ENCODE data around the gene UGDH. TPM values are rescaled to one million over a fixed set of nuclear protein-coding genes. Genes with fewer than 3 reads are reported as not detected.
"Not testable (repeated sequence)": the region's sequence is repeated elsewhere in the genome, so short reads cannot be mapped to it uniquely, and the experiment has no call there.

The UGDH gene
- total RNA-seq, 2 experiments from 2014 or later: 28.7 to 32.9 TPM

GRCh38 chr4:39480251-39480650, 47.0 kb downstream of the UGDH start:
- no peak for DNase-seq
- Mint-ChIP-seq H3K9me3 (no peaks in the 10 kb centered on the region), H3K4me3 (no peak overlapping the region), H3K27ac (no peak overlapping the region), H3K27me3 (no peaks in the 10 kb centered on the region), H3K36me3 (peaks cover 10% of the 10 kb centered on the region), H3K4me1 (ENCODE audit: low read depth) (no peaks in the 10 kb centered on the region)
- CTCF ChIA-PET: interaction anchor here (1.9 to 3.0 kb wide), 2 partner anchors 11 kb away, joined by 5 to 10 read pairs; no protein-coding TSS in a partner anchor
- intact Hi-C loops (cut with micrococcal nuclease): no loop called here
- POLR2A ChIA-PET: no interaction called here

GRCh38 chr4:39476187-39476895, 50.9 kb downstream of the UGDH start:
- no peaks in the 10 kb centered on the region for H3K27me3 Mint-ChIP-seq

GRCh38 chr4:39472396-39472795, 54.8 kb downstream of the UGDH start:
- Mint-ChIP-seq H3K27ac (no peak overlapping the region), H3K36me3 (peaks cover 32% of the 10 kb centered on the region), H3K4me1 (ENCODE audit: low read depth) (peaks cover 9% of the 10 kb centered on the region), H3K9me3 (no peaks in the 10 kb centered on the region), H3K4me3 (no peak overlapping the region), H3K27me3 (no peaks in the 10 kb centered on the region)
- intact Hi-C loops (cut with micrococcal nuclease): no loop called here
- no peak for DNase-seq
- POLR2A ChIA-PET: no interaction called here
- CTCF ChIA-PET: no interaction called here

More at GRCh38 chr4:39476187-39476895, 50.9 kb downstream of the UGDH start:
- DNase-seq: no peak
- no peaks in the 10 kb centered on the region for H3K9me3 Mint-ChIP-seq
- CTCF ChIA-PET: no interaction called here
- H3K36me3 Mint-ChIP-seq: peaks cover 20% of the 10 kb centered on the region
- H3K27ac Mint-ChIP-seq: no peak overlapping the region
- no peak overlapping the region for H3K4me3 Mint-ChIP-seq
- no peaks in the 10 kb centered on the region for H3K4me1 Mint-ChIP-seq (ENCODE audit: low read depth)
- POLR2A ChIA-PET: no interaction called here
- intact Hi-C loops (cut with micrococcal nuclease): no loop called here

GRCh38 chr4:39470402-39470801, 56.8 kb downstream of the UGDH start:
- Mint-ChIP-seq H3K36me3 (peaks cover 27% of the 10 kb centered on the region), H3K4me1 (ENCODE audit: low read depth) (peaks cover 9% of the 10 kb centered on the region), H3K4me3 (no peak overlapping the region), H3K27me3 (no peaks in the 10 kb centered on the region), H3K27ac (no peak overlapping the region), H3K9me3 (no peaks in the 10 kb centered on the region)
- ChIA-PET POLR2A (no interaction called here), CTCF (interaction anchor here (0.7 to 2.8 kb wide), 3 partner anchors 10 to 104 kb away, joined by 3 to 28 read pairs (median 3); partner anchors contain the start of gene RFC1)
- intact Hi-C loops (cut with micrococcal nuclease): no loop called here
- no peak for DNase-seq

GRCh38 chr4:39469429-39470077, 57.7 kb downstream of the UGDH start:
- CTCF ChIA-PET: interaction anchor here (0.5 to 2.8 kb wide), 38 partner anchors 9 to 1375 kb away, joined by 3 to 28 read pairs (median 4); partner anchors contain the start of genes LIAS, PDS5A, RFC1 and RPL9
- Mint-ChIP-seq H3K27ac (no peak overlapping the region), H3K4me1 (ENCODE audit: low read depth) (peaks cover 9% of the 10 kb centered on the region), H3K36me3 (peaks cover 30% of the 10 kb centered on the region), H3K27me3 (no peaks in the 10 kb centered on the region), H3K9me3 (no peaks in the 10 kb centered on the region), H3K4me3 (no peak overlapping the region)
- DNase-seq: peak; percentile 12
- intact Hi-C loops (cut with micrococcal nuclease): loop anchor here (1.0 to 10.0 kb wide), 4 partner anchors 10 to 835 kb away; partner anchors contain the start of gene LIAS
- POLR2A ChIA-PET: interaction anchor here (0.8 to 1.2 kb wide), 2 partner anchors 12 to 19 kb away, joined by 3 read pairs; no protein-coding TSS in a partner anchor

GRCh38 chr4:39467464-39467863, 59.8 kb downstream of the UGDH start:
- Mint-ChIP-seq H3K4me3 (no peak overlapping the region), H3K27ac (no peak overlapping the region), H3K36me3 (peaks cover 33% of the 10 kb centered on the region), H3K27me3 (no peaks in the 10 kb centered on the region), H3K4me1 (ENCODE audit: low read depth) (peaks cover 9% of the 10 kb centered on the region), H3K9me3 (no peaks in the 10 kb centered on the region)
- ChIA-PET CTCF (no interaction called here), POLR2A (no interaction called here)
- no peak for DNase-seq
- intact Hi-C loops (cut with micrococcal nuclease): loop anchor here (10.0 kb wide), 1 partner anchor 837 kb away; no protein-coding TSS in a partner anchor

GRCh38 chr4:39466747-39467146, 60.5 kb downstream of the UGDH start:
- peaks cover 29% of the 10 kb centered on the region for H3K36me3 Mint-ChIP-seq
- no peak overlapping the region for H3K27ac Mint-ChIP-seq
- H3K27me3 Mint-ChIP-seq: no peaks in the 10 kb centered on the region
- no peaks in the 10 kb centered on the region for H3K9me3 Mint-ChIP-seq
- POLR2A ChIA-PET: interaction anchor here (1.0 kb wide), 1 partner anchor 172 kb away, joined by 3 read pairs; the partner anchor contains the start of gene SMIM14
- H3K4me3 Mint-ChIP-seq: no peak overlapping the region
- peaks cover 9% of the 10 kb centered on the region for H3K4me1 Mint-ChIP-seq (ENCODE audit: low read depth)
- CTCF ChIA-PET: interaction anchor here (0.5 kb wide), 1 partner anchor 282 kb away, joined by 3 read pairs; no protein-coding TSS in a partner anchor
- DNase-seq: no peak
- intact Hi-C loops (cut with micrococcal nuclease): loop anchor here (10.0 kb wide), 1 partner anchor 838 kb away; no protein-coding TSS in a partner anchor

GRCh38 chr4:39464886-39465501, 62.2 kb downstream of the UGDH start:
- H3K9me3 Mint-ChIP-seq: no peaks in the 10 kb centered on the region
- peaks cover 20% of the 10 kb centered on the region for H3K4me1 Mint-ChIP-seq (ENCODE audit: low read depth)
- H3K36me3 Mint-ChIP-seq: peaks cover 31% of the 10 kb centered on the region
- no peak overlapping the region for H3K27ac Mint-ChIP-seq
- ChIA-PET CTCF (no interaction called here), POLR2A (no interaction called here)
- H3K27me3 Mint-ChIP-seq: no peaks in the 10 kb centered on the region
- no peak for DNase-seq
- no peak overlapping the region for H3K4me3 Mint-ChIP-seq
- intact Hi-C loops (cut with micrococcal nuclease): loop anchor here (10.0 kb wide), 1 partner anchor 840 kb away; no protein-coding TSS in a partner anchor

GRCh38 chr4:39458505-39459300, 68.5 kb downstream of the UGDH start, which contains the start of the genes LIAS and RPL9:
Gene LIAS, plus strand, starts transcription at chr4:39459056. Its CDS starts 62 bp downstream, at chr4:39459118.
Gene RPL9, minus strand, starts transcription at chr4:39458922. Its CDS starts 483 bp downstream, at chr4:39458439.
- H3K27ac Mint-ChIP-seq: peak within 1 kb of the TSS; percentile 97
- POLR2A ChIA-PET: interaction anchor here (1.0 to 4.4 kb wide), 9 partner anchors 10 to 277 kb away, joined by 3 to 17 read pairs (median 7); partner anchors contain the start of genes RFC1, SMIM14, UBE2K and UGDH
- peaks cover 1% of the 10 kb centered on the region for H3K27me3 Mint-ChIP-seq
- intact Hi-C loops (cut with micrococcal nuclease): loop anchor here (1.0 to 5.0 kb wide), 10 partner anchors 11 to 744 kb away; partner anchors contain the start of genes PDS5A, SMIM14, UBE2K and UGDH
- H3K9me3 Mint-ChIP-seq: peaks cover 1% of the 10 kb centered on the region
- peak; percentile 96 for DNase-seq
- H3K4me3 Mint-ChIP-seq: peak within 1 kb of the TSS; percentile 93
- CTCF ChIA-PET: interaction anchor here (0.6 to 4.2 kb wide), 3 partner anchors 8 to 105 kb away, joined by 3 to 27 read pairs (median 4); no protein-coding TSS in a partner anchor
- H3K4me1 Mint-ChIP-seq (ENCODE audit: low read depth): peaks cover 48% of the 10 kb centered on the region
- peaks cover 63% of the 10 kb centered on the region for H3K36me3 Mint-ChIP-seq

GRCh38 chr4:39458161-39458504, 69.1 kb downstream of the UGDH start:
- DNase-seq, H3K9me3 Mint-ChIP-seq, H3K27me3 Mint-ChIP-seq: not testable (repeated sequence)
- peaks cover 48% of the 10 kb centered on the region for H3K4me1 Mint-ChIP-seq (ENCODE audit: low read depth)
- H3K36me3 Mint-ChIP-seq: peaks cover 63% of the 10 kb centered on the region
- ChIA-PET CTCF (interaction anchor here (1.1 to 4.2 kb wide), 2 partner anchors 11 to 105 kb away, joined by 3 to 27 read pairs; no protein-coding TSS in a partner anchor), POLR2A (interaction anchor here (0.5 to 4.4 kb wide), 9 partner anchors 10 to 240 kb away, joined by 3 to 17 read pairs (median 7); partner anchors contain the start of genes RFC1, SMIM14, UBE2K and UGDH)
- H3K4me3 Mint-ChIP-seq: peak overlapping the region; percentile 93
- intact Hi-C loops (cut with micrococcal nuclease): loop anchor here (2.0 to 5.0 kb wide), 6 partner anchors 105 to 744 kb away; partner anchors contain the start of genes PDS5A, SMIM14 and UBE2K
- H3K27ac Mint-ChIP-seq: peak overlapping the region; percentile 97
